RWPE1 (cell line): Measurements from ENCODE around the gene DPH5.
"Not testable (repeated sequence)": the region's sequence is repeated elsewhere in the genome, so short reads cannot be mapped to it uniquely, and the experiment has no call there.

Experiments used
- CTCF ChIA-PET: fragments of 350-600 bp; sonication (Branson Sonifier 250); formaldehyde crosslinking; extraction: SDS; loops from one replicate; lab custom pipeline; 2021; lab: Yijun Ruan, JAX
- POLR2A ChIA-PET: fragments of 400-600 bp; formaldehyde crosslinking; extraction: SDS; loops from one replicate; lab custom pipeline; 2020; ENCODE audit warnings: antibody characterized with exemption; ENCODE audit not compliant: low non-redundant PET; lab: Yijun Ruan, JAX
- DNase-seq: peaks from one replicate; pipeline ENCODE4 v3.0.0; 2012; ENCODE audit warnings: low spot score
- H3K27ac ChIP-seq: fragments of 450-650 bp; 2 replicates; pipeline ENCODE4 v1.5.1; 2017
- CTCF ChIP-seq: fragments of 450-650 bp; conservative IDR thresholded peaks from 2 replicates; pipeline ENCODE4 v1.5.1; 2017; ENCODE audit warnings: low read depth, mild to moderate bottlenecking

Gene DPH5, protein sequence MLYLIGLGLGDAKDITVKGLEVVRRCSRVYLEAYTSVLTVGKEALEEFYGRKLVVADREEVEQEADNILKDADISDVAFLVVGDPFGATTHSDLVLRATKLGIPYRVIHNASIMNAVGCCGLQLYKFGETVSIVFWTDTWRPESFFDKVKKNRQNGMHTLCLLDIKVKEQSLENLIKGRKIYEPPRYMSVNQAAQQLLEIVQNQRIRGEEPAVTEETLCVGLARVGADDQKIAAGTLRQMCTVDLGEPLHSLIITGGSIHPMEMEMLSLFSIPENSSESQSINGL

DNA sequence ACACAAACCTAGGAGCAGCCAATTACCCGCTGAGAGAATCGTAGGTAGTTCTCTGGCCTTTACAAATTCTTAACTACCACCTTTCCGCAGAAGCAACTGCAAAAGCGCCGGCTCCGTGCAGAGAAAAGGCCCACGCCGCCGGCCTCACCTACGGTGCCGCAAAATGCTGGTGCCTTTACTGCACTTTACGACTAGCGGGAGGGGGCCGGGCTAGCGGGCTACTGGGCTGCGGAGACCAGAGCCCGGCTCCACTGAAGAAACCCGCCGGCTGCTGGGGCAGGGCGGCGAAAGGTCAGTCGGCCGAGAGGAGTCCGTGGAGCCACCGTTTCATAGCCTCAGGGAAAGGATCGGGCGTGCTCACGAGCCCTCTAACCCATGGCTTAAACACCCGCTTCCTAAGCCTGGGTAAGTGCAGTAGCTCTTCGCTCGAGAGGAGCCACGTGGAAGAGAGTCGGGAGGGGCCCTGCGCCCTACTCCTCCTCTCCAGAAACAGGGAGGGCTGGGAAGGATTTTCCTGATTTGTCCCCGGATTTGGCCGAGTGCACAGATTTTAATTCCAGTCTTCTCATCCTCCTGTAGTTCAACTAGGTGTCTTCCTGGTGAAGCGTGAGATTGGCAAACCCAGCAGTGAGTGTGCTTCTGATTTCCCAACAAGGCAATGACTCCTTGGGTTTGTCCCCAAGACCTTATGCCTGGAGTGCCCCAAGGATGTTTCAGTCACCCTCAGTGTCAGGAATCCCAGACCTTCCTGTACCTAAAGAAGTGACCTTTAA lies at the start of gene DPH5:
DPH5 (minus strand) TSS at position 128 of the 773 bp plus-strand sequence. CDS start 341 bp downstream, outside the sequence.
- ChIA-PET POLR2A (interaction anchor here (0.5 kb wide), 1 partner anchor 198 kb away, joined by 3 read pairs; no protein-coding TSS in a partner anchor), CTCF (interaction anchor here (0.6 kb wide), 2 partner anchors 209 to 262 kb away, joined by 3 read pairs; no protein-coding TSS in a partner anchor)
- no peak for TF ChIP-seq CTCF
- H3K27ac ChIP-seq, result peak within 1 kb of the TSS; percentile 78
- peak; percentile 85 for DNase-seq

- no peak for DNase-seq
- ChIA-PET POLR2A (no interaction called here), CTCF (interaction anchor here (0.6 kb wide), 1 partner anchor 215 kb away, joined by 3 read pairs; no protein-coding TSS in a partner anchor)
- H3K27ac ChIP-seq, result no peak overlapping the region
- no peak for TF ChIP-seq CTCF
Measured at GRCh38 chr1:101073836-101074235, 48.3 kb upstream of the DPH5 start.

- CTCF ChIA-PET, result no interaction called here
- POLR2A ChIA-PET, result no interaction called here
- TF ChIP-seq CTCF, result no peak
Measured at GRCh38 chr1:101071470-101071891, 45.9 kb upstream of the DPH5 start.

GRCh38 chr1:101069158-101069557 lies 43.6 kb upstream of the DPH5 start:
- H3K27ac ChIP-seq, result no peak overlapping the region
- CTCF ChIA-PET, result no interaction called here
- no peak for DNase-seq
- no peak for TF ChIP-seq CTCF
- POLR2A ChIA-PET, result no interaction called here

More at GRCh38 chr1:101071470-101071891, 45.9 kb upstream of the DPH5 start:
- no peak for DNase-seq
- no peak overlapping the region for H3K27ac ChIP-seq

GRCh38 chr1:101066937-101067335 lies 41.4 kb upstream of the DPH5 start:
- DNase-seq, CTCF ChIA-PET, POLR2A ChIA-PET, H3K27ac ChIP-seq: not testable (repeated sequence)

- ChIA-PET CTCF (interaction anchor here (0.7 kb wide), 1 partner anchor 146 kb away, joined by 4 read pairs; no protein-coding TSS in a partner anchor), POLR2A (no interaction called here)
- TF ChIP-seq CTCF, result no peak
- no peak overlapping the region for H3K27ac ChIP-seq
- no peak for DNase-seq
Measured at GRCh38 chr1:101066260-101066936, 40.8 kb upstream of the DPH5 start.
